GM21390 (cell line): ENCODE data around the gene CDKN1A.
"Not testable (repeated sequence)": the region's sequence is repeated elsewhere in the genome, so short reads cannot be mapped to it uniquely, and the experiment has no call there.

Experiments
- ATAC-seq: cut with Tn5 transposase; IDR thresholded peaks from one replicate; pipeline ENCODE4 v1.9.1; 2021; ENCODE audit not compliant: unreplicated experiment

The CDKN1A gene

GRCh38 chr6:36694616-36695015 lies 16.1 kb downstream of the CDKN1A start:
- ATAC-seq: no peak

GRCh38 chr6:36695414-36695813 lies 16.9 kb downstream of the CDKN1A start:
- no peak for ATAC-seq

DNA sequence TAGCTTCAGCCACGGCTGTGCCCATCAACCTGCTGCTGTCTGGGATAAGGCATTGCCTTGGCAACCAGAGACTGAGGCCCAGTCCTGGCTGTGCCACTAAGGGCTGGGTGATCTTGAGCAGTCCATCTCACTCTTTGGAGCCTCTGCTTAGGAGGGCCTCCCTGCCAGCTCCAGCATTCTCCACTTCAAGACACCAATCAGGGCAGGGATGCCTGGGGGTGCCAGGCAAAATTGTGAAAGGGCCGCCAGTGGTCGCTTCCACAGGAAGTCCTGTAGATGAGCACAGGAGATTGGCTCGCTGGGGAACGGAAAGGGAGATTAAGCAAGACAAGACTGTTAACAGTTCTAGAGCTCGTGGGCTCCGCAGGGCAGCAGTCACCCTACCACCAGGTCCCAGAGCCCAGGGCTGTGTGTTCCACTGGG lies 19.0 kb downstream of the CDKN1A start, which contains the start of gene RAB44:
Gene RAB44 (plus strand): TSS at position 346 of the 423 bp plus-strand sequence. CDS start 6,410 bp downstream, outside the sequence.
- ATAC-seq: no peak

DNA sequence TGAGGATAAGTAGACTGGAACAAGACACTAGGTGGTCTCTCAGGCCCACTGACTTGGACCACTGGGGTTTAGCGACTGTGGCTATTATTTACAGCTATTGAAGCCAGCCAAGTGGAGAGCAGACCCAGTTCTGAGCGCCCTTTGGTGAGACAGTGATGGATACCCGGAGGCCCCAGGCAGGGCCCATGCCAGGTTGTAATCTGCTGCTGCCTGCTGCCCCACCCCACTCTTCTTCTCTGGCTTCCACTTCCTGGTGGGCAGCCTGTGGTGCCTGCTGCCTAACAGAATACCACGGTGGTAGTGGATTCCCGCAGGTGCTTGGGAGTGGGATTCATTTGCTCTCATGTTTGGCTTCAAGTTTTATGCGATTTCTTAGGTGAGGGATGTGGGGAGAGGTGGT lies 19.7 kb downstream of the CDKN1A start:
- no peak for ATAC-seq

DNA sequence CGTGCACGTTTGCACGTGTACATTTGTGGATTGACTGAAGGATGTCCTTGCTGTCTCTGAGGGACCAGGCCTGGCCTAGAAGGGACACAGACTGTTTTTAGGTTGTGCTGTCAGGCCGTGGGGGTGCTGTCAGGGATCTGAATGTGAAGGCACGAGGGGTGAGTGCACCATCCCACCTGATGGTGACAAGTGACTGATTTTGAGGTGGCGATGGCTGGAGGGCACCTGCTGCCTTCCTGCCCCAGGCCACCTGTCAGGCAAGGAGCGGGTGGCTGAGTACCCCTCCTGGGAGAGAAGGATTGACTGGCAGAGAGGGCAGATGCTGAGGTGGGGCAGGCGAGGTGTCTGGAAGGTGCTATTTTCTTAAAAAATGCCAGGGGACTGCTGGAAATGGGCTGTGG lies 20.4 kb downstream of the CDKN1A start:
- ATAC-seq: no peak

DNA sequence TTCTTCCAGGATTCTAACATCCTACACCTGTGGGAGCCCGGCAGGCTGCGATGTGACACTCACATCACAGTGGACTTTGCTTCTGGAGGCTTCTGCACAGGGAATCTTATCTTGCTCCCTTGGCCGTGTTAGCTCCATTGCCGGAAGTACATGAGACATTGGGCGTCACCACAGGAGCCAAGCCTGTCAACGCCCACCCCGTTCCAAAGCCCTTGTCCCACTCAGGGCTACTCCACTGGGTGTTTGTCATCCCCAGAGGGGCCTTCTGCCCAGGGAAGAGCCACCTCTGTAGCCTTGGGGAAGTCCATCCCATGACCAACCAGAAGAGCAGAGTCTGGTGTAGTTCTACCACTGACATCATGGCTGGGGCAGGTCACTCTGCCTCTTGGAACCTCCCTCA lies 20.8 kb downstream of the CDKN1A start:
- ATAC-seq: no peak

DNA sequence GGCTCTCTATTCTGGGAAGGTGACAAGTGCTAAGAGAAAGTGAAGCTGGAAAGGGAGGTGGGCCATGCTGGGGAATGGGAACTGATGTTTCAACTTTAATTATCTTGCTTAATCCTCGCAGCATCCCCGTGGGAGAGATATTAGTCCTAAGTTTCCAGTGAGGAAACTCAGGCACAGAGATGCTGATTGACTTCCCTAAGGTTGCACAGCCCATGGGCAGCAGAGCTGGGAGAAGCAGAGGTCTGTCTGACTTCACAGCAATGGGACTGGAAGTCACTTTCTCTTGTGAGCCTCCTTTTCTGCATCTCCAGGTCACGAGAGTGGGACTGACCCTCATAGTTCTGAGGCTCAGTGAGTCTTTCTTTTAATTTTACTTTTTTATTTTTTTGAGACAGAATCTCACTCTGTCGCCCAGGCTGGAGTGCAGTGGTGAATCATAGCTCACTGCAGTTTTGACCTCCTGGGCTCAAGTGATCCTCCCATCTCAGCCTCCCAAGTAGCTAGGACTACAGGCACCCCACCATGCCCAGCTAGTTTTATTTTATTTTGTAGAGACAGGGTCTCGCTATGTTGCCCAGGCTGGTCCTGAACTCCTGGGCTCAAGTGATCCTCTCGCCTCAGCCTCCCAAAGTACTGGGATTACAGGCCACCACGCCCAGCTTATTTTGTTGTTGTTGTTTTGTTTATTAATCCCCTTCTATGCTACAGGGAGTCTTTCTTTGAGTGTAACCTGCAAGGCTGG lies 21.7 kb downstream of the CDKN1A start:
- ATAC-seq: no peak

GRCh38 chr6:36700831-36701230 lies 22.3 kb downstream of the CDKN1A start:
- ATAC-seq: no peak

DNA sequence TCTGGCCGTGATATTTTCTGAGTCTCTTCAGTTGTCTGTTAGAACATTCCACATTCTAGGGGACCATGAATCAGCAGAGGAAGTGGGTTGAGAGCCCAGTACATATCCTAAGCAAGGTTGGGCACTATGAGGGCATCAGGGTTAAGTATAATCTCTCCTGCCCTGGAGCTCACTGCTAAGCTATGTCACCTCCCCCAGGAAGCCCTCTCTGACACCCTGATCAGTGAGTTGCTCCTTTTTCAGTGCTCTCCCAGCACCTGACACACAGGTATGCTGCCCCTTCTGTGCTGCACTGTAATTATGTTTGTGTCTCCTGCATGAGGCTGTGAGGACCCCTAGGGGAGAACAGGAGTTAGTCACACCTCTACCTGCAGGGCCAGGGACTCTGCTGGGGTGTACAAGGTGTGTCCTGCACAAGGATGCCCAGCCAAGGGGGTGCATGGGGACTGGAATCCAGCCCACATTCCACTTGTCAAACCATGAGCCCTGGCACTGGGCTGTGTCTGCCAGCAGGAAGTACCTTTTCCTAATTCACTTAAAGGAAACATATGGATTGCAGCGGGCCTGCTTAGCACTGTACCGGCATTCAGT lies 23.0 kb downstream of the CDKN1A start:
- no peak for ATAC-seq

GRCh38 chr6:36702656-36703055 lies 24.1 kb downstream of the CDKN1A start:
- ATAC-seq: no peak

GRCh38 chr6:36703081-36703606 lies 24.6 kb downstream of the CDKN1A start:
- no peak for ATAC-seq

DNA sequence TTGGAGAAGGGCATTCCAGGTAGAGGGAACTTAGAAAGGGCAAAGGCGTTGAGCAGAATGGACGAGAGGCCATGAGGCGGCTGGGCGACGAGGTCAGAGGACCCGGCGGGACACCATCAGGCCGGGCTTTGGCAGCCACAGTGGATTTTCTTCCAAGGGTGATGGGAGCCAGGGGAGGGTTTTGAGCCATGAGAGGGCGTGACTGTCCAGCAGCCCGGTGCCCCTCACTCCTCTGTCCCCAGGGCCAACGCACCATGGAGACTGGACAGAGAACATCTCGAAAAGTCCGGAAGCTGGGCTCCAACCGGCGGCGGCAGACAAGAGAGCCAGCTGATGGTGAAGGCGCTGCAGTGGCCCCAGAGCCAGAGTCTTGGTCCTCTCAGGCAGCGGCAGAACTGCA lies 25.5 kb downstream of the CDKN1A start:
- ATAC-seq: no peak

DNA sequence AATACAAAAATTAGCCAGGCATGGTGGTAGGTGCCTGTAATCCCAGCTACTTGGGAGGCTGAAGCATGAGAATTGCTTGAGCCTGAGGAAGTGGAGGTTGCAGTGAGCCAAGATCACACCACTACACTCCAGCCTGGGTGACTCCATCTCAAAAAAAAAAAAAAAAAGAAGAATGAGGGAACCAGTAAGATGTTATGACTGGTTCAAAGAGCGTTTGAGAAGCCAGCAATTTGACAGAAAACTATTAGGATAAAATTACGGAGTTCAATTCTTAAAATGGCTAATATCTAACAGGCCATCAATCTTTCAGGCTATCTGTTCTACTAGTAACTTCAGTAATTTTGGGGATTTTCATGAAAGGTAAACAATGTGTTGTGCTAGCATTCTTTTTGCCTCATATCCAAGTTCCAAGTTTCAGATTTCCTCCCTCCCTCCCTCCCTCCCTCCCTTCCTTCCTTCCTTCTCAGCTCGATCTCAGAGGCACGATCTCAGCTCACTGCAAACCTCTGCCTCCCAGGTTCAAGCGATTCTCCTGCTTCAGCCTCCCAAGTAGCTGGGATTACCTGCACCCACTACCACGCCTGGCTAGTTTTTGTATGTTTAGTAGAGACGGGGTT lies 26.6 kb downstream of the CDKN1A start:
- not testable (repeated sequence) for ATAC-seq

DNA sequence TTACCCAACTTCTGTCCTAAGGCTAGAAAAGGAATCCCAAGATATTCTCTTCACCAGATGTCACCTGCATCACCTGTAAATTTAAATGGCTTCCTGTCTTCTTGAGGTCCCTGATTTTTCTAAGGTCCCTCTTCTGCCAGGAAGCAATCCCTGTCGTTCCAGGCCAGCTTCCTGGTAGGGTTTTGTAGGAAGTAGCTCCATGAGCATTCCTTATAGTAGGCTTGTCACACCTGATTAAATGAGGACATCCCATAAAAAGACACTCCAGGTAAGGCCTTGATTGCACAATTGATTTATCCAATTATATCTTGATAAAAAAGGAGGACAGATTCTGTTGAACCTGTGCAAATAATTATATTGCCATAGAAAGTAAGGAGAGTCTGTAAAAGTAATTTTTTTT lies 27.8 kb downstream of the CDKN1A start:
- no peak for ATAC-seq

DNA sequence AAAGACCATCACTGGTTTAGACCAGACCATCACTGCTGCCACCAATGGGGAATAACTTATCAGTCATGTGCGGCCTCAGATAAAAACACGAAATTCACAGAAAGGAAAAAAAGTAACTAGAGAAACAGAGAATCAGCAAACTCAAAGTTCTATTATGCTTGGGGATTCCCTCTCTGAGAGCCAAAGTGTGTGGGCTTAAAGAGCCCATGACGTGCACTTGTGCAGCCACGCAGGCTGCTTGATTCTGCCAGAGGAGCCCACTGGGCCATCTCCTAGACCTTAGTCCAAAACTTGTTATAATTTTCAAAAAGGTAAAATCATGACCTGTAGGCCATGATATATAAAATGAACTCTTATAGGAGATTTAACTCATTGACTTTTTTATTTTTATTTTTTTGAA lies 34.3 kb downstream of the CDKN1A start:
- no peak for ATAC-seq

DNA sequence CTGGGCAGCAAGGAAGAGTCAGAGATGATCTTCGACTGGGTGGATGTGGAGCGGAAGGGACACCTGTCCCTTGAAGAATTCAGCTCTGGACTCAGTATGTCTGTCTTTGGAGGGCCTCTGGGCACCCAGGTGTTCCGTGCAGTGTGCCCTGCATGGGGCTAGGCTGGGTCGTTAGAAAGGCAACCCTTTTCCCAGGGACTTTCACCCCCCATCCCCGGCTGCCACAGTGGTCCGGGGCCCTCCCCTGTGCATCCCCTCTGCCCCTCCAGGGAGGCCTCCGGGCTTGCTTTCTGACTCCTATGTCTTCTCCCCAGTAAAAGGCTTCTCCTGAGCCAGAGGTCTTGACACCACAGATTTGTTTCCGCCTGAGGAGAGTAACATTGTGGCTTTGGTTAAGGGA lies 35.3 kb downstream of the CDKN1A start:
- no peak for ATAC-seq

GRCh38 chr6:36714511-36714910 lies 36.0 kb downstream of the CDKN1A start:
- ATAC-seq: no peak

DNA sequence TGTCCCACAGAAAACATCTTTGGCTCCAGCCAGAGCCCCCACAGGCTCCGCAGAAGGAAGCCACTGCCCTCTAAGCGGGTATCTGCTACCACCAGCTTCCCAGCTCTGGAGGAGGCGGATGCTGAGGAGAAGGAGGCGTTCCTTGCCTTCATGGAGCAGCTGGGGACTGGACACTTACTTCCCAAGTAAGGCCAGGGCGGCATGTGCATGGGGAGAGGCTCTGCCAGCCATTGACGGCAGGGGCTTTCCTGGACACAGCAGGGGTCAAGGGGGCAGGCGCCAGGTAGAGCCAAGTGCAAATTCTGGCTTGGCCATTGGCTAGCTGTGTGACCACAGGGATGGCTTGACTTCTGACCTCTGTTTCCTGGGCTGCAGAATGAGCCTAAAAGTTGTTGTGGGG lies 37.0 kb downstream of the CDKN1A start:
- ATAC-seq: no peak

DNA sequence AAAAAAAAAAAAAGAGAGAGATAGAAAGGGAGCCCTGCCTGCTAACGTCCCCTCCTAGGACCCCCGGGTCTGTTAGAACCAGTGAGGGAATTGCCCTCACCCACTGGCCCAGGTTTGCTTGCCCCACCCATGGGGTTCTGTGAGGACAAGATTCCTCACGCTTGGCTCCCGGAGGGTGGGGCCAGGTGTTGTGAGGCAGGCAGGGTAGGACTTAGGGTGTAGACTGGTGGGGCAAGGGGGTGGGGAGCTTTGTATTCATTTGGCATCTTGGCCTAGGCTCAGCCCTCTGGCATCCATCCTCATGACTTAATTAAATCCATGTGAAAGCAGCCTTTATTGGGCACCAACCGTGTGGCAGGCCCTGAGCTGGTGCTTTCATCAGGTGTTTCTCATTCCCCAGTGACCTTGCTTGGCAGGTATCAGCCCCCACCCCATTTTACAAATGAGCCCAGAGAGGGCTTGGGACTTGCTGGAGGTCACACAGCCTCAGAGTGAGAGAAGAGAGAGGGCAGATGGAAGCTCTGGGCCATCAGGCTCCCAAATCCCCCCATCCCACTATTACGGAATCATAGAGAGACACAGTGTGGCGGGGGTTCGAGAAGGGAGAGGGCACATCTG lies 38.1 kb downstream of the CDKN1A start:
- ATAC-seq: no peak

GRCh38 chr6:36717231-36717825 lies 38.8 kb downstream of the CDKN1A start:
- no peak for ATAC-seq

GRCh38 chr6:36717871-36718540 lies 39.5 kb downstream of the CDKN1A start:
- ATAC-seq: no peak
